RWPE2 (cell line): ENCODE measurements around the gene SIPA1L2.
A peak's percentile ranks its signal among the peaks of the same experiment; 100 is the strongest.

ENCODE experiments used
- ATAC-seq: fragments of 200-7000 bp; cut with Tn5 transposase; 3 replicates; pipeline ENCODE4 v1.9.1; 2021; ENCODE audit warnings: low read depth
- DNase-seq: peaks from one replicate; pipeline ENCODE4 v3.0.0-alpha.2; 2020; ENCODE audit warnings: low spot score
- H3K27ac ChIP-seq: fragments of 450-650 bp; 2 replicates; pipeline ENCODE4 v1.5.1; 2017; ENCODE audit warnings: mild to moderate bottlenecking; ENCODE audit not compliant: poor library complexity, severe bottlenecking
- H3K27me3 ChIP-seq: fragments of 250-450 bp; sonication (Bioruptor Pico); 2 replicates; pipeline ENCODE4 v1.5.1; 2021; ENCODE audit warnings: mild to moderate bottlenecking, moderate library complexity; ENCODE audit not compliant: insufficient read depth, poor library complexity, severe bottlenecking
- H3K36me3 ChIP-seq: fragments of 250-450 bp; sonication (Bioruptor Pico); 2 replicates; pipeline ENCODE4 v1.5.1; 2020; ENCODE audit warnings: low read depth, mild to moderate bottlenecking, moderate library complexity
- H3K4me1 ChIP-seq: fragments of 250-450 bp; sonication (Bioruptor Pico); 2 replicates; pipeline ENCODE4 v1.5.1; 2021; ENCODE audit warnings: mild to moderate bottlenecking, moderate library complexity; ENCODE audit not compliant: insufficient read depth, poor library complexity, severe bottlenecking
- H3K4me3 ChIP-seq: fragments of 250-450 bp; sonication (Bioruptor Pico); 2 replicates; pipeline ENCODE4 v1.5.1; 2021; ENCODE audit warnings: mild to moderate bottlenecking, moderate library complexity; ENCODE audit not compliant: severe bottlenecking
- H3K9me3 ChIP-seq: fragments of 250-450 bp; sonication (Bioruptor Pico); 2 replicates; pipeline ENCODE4 v1.5.1; 2021; ENCODE audit warnings: mild to moderate bottlenecking, moderate library complexity; ENCODE audit not compliant: severe bottlenecking
- TF ChIP-seq, protein P1 (sequence below): fragments of 450-650 bp; IDR thresholded peaks from one replicate; pipeline ENCODE4 v1.5.1; 2017; ENCODE audit warnings: mild to moderate bottlenecking, moderate library complexity; ENCODE audit not compliant: poor library complexity, severe bottlenecking

The SIPA1L2 gene

DNA sequence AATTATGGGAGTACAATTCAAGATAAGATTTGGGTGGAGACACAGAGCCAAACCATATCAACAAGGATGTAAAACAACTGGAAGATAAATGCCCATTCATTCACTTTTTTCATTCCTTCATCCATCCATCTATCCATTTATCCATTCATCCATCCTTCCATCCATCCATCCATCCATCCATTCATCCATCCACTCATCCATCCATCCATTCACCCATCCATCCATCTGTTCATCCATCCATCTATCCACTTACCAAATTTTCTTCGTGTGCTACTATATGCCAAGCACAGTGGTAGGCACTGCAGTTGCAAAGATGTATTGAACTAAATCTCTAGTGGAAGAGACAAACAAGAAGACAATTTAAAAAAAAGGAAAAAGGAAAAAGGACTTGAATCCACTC, 14.3 kb upstream of the SIPA1L2 start:
- Histone ChIP-seq H3K4me1 (peaks cover 4% of the 10 kb centered on the region), H3K27me3 (no peaks in the 10 kb centered on the region), H3K4me3 (no peak overlapping the region), H3K9me3 (no peaks in the 10 kb centered on the region), H3K27ac (no peak overlapping the region), H3K36me3 (no peaks in the 10 kb centered on the region)
- DNase-seq (no peak), ATAC-seq (no peak)
- TF ChIP-seq, protein P1, sequence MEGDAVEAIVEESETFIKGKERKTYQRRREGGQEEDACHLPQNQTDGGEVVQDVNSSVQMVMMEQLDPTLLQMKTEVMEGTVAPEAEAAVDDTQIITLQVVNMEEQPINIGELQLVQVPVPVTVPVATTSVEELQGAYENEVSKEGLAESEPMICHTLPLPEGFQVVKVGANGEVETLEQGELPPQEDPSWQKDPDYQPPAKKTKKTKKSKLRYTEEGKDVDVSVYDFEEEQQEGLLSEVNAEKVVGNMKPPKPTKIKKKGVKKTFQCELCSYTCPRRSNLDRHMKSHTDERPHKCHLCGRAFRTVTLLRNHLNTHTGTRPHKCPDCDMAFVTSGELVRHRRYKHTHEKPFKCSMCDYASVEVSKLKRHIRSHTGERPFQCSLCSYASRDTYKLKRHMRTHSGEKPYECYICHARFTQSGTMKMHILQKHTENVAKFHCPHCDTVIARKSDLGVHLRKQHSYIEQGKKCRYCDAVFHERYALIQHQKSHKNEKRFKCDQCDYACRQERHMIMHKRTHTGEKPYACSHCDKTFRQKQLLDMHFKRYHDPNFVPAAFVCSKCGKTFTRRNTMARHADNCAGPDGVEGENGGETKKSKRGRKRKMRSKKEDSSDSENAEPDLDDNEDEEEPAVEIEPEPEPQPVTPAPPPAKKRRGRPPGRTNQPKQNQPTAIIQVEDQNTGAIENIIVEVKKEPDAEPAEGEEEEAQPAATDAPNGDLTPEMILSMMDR = no peak

DNA sequence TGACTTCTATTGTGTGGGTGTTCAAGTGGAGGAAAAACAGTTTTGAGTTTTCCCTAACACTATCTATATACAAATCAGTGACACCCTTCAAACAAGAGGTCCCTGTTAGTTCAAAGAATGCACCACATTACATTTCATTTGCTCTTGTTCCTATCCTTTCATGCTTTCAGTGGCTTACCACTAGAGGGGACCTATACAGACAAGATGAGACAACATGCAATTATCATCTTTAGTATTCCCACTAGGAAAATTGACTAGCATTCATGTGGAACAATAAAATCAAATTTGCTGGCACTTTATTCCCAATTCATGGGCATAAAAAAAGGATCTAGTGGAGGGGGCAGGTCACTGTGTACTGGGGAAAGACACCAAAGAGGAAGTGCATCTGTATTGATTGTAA, 13.3 kb upstream of the SIPA1L2 start:
- H3K27ac ChIP-seq = no peak overlapping the region
- no peaks in the 10 kb centered on the region for H3K27me3 ChIP-seq
- no peaks in the 10 kb centered on the region for H3K9me3 ChIP-seq
- peaks cover 4% of the 10 kb centered on the region for H3K4me1 ChIP-seq
- H3K36me3 ChIP-seq = no peaks in the 10 kb centered on the region
- no peak overlapping the region for H3K4me3 ChIP-seq
- TF ChIP-seq, protein P1 = no peak
- no peak for ATAC-seq
- no peak for DNase-seq

DNA sequence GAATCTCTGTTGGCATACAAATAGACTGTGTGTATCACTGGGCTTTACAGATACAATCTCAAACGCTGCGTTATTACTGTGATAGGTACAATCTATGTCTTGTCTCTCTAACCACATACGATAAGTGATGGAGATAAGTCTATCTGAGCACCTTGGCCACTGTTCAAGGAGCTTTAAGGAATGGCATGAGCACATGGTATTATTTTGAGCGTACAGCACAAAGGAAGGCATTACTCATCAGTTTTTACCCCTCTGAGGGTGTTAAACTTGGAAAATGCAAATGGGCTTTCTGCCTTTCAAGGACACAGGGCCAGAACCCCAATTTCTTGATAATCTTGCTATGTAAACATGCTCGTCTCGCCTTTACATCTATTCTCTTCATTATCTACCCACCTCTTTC, 11.6 kb upstream of the SIPA1L2 start:
- no peak overlapping the region for H3K27ac ChIP-seq
- H3K4me3 ChIP-seq = no peak overlapping the region
- H3K36me3 ChIP-seq = no peaks in the 10 kb centered on the region
- peaks cover 4% of the 10 kb centered on the region for H3K4me1 ChIP-seq
- no peak for DNase-seq
- H3K27me3 ChIP-seq = no peaks in the 10 kb centered on the region
- ATAC-seq = no peak
- H3K9me3 ChIP-seq = no peaks in the 10 kb centered on the region
- TF ChIP-seq, protein P1 = no peak

DNA sequence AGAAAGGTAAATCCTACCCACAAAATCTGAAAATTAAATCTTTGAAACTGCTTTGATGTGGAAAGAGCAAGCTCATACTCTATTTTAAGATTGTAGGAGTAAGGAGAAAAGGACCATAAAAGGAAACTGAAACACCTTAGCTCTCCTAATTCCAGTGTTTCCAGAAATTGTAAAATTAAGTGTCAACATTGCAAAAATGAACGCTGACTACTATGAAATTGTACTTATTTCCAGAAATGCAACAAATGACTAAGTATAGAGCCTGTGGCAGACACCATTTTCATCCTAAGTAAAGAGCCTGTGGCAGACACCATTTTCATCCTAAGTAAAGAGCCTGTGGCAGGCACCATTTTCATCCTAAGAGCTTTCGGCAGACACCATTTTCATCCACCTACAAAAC, 6.9 kb upstream of the SIPA1L2 start:
- H3K27ac ChIP-seq = no peak overlapping the region
- no peaks in the 10 kb centered on the region for H3K9me3 ChIP-seq
- no peaks in the 10 kb centered on the region for H3K4me1 ChIP-seq
- no peak for DNase-seq
- H3K27me3 ChIP-seq = no peaks in the 10 kb centered on the region
- no peak overlapping the region for H3K4me3 ChIP-seq
- TF ChIP-seq, protein P1 = no peak
- no peak for ATAC-seq
- H3K36me3 ChIP-seq = no peaks in the 10 kb centered on the region

DNA sequence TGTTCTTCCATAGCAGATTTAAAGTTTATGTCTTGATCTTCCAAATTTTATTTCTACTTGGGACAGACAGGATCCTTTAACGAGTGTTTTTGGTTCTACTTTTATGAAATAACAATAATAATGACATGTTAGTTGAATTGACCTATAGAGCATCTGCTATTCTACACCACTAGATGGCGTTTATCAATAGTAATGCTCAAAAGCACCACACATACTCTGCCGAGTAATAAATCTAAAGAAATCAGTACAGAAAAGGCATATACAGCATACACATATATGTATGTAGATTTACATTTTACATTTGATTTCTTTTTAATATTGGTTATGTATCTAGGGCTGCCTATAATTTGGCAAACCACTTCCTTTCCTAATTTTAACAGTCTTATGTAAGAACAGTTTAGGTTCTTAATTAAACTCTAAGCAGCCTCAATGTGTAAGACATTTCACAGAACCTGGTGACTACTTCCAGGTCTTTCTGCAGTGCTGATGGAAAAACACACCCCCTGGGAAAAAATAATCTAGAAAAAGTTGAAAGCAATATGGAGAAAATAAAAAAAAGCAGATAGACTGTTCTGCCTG, 5.9 kb upstream of the SIPA1L2 start:
- no peaks in the 10 kb centered on the region for H3K27me3 ChIP-seq
- no peak overlapping the region for H3K27ac ChIP-seq
- ATAC-seq (peak; percentile 61; the same call in 2 of the 3 replicates), DNase-seq (no peak)
- no peaks in the 10 kb centered on the region for H3K9me3 ChIP-seq
- no peaks in the 10 kb centered on the region for H3K36me3 ChIP-seq
- H3K4me3 ChIP-seq = no peak overlapping the region
- TF ChIP-seq, protein P1 = peak; percentile 66
- no peaks in the 10 kb centered on the region for H3K4me1 ChIP-seq
